ENCODE data around the gene MAP2K5.

GRCh38 chr15:67670647-67671305 is 128.3 kb downstream of the MAP2K5 start:
- TF ChIP-seq ZBTB49 (tag by site-specific recombination; IDR thresholded peaks at IDR 0.05; ENCODE audit: low read depth) (no peak), KLF1 (tag by site-specific recombination; IDR thresholded peaks at IDR 0.05) (no peak), KLF8 (tag by site-specific recombination; IDR thresholded peaks at IDR 0.05) (no peak), ZNF148 (tag by site-specific recombination; IDR thresholded peaks at IDR 0.05; ENCODE audit: borderline replicate concordance) (no peak), ZNF138 (tag by site-specific recombination; IDR thresholded peaks at IDR 0.05; ENCODE audit: borderline replicate concordance) (no peak), ZFP3 (tag by site-specific recombination; IDR thresholded peaks at IDR 0.05; ENCODE audit: low read depth) (no peak), MYNN (tag by site-specific recombination; IDR thresholded peaks at IDR 0.05; ENCODE audit: borderline replicate concordance) (no peak), ZNF558 (tag by site-specific recombination; IDR thresholded peaks at IDR 0.05) (no peak), ZNF404 (tag by site-specific recombination; IDR thresholded peaks at IDR 0.05) (no peak)
- TF ChIP-seq, protein P1, sequence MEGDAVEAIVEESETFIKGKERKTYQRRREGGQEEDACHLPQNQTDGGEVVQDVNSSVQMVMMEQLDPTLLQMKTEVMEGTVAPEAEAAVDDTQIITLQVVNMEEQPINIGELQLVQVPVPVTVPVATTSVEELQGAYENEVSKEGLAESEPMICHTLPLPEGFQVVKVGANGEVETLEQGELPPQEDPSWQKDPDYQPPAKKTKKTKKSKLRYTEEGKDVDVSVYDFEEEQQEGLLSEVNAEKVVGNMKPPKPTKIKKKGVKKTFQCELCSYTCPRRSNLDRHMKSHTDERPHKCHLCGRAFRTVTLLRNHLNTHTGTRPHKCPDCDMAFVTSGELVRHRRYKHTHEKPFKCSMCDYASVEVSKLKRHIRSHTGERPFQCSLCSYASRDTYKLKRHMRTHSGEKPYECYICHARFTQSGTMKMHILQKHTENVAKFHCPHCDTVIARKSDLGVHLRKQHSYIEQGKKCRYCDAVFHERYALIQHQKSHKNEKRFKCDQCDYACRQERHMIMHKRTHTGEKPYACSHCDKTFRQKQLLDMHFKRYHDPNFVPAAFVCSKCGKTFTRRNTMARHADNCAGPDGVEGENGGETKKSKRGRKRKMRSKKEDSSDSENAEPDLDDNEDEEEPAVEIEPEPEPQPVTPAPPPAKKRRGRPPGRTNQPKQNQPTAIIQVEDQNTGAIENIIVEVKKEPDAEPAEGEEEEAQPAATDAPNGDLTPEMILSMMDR (tag by site-specific recombination; IDR thresholded peaks at IDR 0.05): no peak
